Activated naive CD8-positive, alpha-beta T cell (primary cell): Measurements from ENCODE around the gene CEL.
"Not testable (repeated sequence)": the region's sequence is repeated elsewhere in the genome, so short reads cannot be mapped to it uniquely, and the experiment has no call there.

Experiments
- H3K27ac Mint-ChIP-seq: one replicate; pipeline ENCODE4 v1.8.0; 2021; ENCODE audit warnings: mixed read lengths
- H3K27me3 Mint-ChIP-seq: one replicate; pipeline ENCODE4 v1.8.0; 2021; ENCODE audit warnings: mixed read lengths
- H3K36me3 Mint-ChIP-seq: one replicate; pipeline ENCODE4 v1.8.0; 2021; ENCODE audit warnings: mixed read lengths
- H3K4me1 Mint-ChIP-seq: one replicate; pipeline ENCODE4 v1.8.0; 2021; ENCODE audit warnings: low read depth, mixed read lengths
- H3K4me3 Mint-ChIP-seq: one replicate; pipeline ENCODE4 v1.8.0; 2021; ENCODE audit warnings: mild to moderate bottlenecking, mixed read lengths
- H3K9me3 Mint-ChIP-seq: one replicate; pipeline ENCODE4 v1.8.0; 2021; ENCODE audit warnings: low read depth, mixed read lengths

The CEL gene

GRCh38 chr9:133055788-133056420, 5.9 kb upstream of the CEL start:
- no peak overlapping the region for H3K4me3 Mint-ChIP-seq
- H3K36me3 Mint-ChIP-seq: no peaks in the 10 kb centered on the region
- no peaks in the 10 kb centered on the region for H3K27me3 Mint-ChIP-seq
- H3K9me3 Mint-ChIP-seq: no peaks in the 10 kb centered on the region
- peaks cover 36% of the 10 kb centered on the region for H3K4me1 Mint-ChIP-seq
- no peak overlapping the region for H3K27ac Mint-ChIP-seq

DNA sequence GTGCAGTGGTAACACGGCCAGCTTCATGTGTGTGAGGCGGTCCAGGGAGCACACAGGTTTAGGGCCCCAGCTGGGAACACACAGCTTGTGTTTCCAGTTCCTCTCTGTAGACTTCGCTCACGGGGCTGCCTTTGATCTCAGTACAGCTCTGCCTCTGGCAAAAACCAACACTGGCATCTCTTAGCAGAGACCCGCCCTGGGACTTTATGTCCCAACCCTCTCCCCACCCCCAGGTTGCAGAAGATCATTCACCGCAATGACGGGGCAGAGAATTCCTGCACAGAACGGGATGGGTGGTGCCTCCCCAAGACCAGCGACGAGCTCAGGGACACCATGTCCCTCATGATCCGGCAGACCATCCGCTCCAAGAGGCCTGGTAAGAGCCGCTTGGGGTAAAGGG, 5.2 kb upstream of the CEL start:
- Mint-ChIP-seq H3K9me3 (no peaks in the 10 kb centered on the region), H3K4me3 (peak overlapping the region; percentile 32), H3K27me3 (no peaks in the 10 kb centered on the region), H3K27ac (no peak overlapping the region), H3K4me1 (peaks cover 38% of the 10 kb centered on the region), H3K36me3 (no peaks in the 10 kb centered on the region)

DNA sequence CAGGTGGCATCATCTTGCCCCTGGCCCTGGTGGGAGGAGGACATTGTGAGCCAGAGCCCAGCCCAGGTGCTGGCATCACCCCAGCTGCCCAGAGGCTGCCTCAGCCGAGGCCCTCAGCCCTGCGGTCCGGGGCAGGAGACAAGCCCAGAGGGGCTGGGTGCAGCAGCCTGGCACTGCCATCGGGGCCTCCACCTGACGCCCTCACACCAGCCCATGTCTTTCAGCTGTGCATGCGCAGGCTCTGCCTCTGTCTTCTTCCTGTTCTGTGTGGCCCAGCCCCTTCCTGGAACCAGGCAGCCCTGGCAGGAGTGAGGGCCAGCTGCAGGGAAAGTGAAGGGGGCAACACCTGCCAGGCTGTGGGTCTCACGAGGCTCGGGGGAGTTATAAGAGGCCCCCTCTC, 4.8 kb upstream of the CEL start:
- Mint-ChIP-seq H3K4me1 (peaks cover 38% of the 10 kb centered on the region), H3K36me3 (no peaks in the 10 kb centered on the region), H3K27ac (no peak overlapping the region), H3K9me3 (no peaks in the 10 kb centered on the region), H3K27me3 (no peaks in the 10 kb centered on the region), H3K4me3 (no peak overlapping the region)

- no peak overlapping the region for H3K4me3 Mint-ChIP-seq
- H3K4me1 Mint-ChIP-seq: peaks cover 38% of the 10 kb centered on the region
- no peaks in the 10 kb centered on the region for H3K27me3 Mint-ChIP-seq
- no peaks in the 10 kb centered on the region for H3K9me3 Mint-ChIP-seq
- H3K27ac Mint-ChIP-seq: peak overlapping the region; percentile 58
- no peaks in the 10 kb centered on the region for H3K36me3 Mint-ChIP-seq
Observed at GRCh38 chr9:133057553-133057952, 4.2 kb upstream of the CEL start.

DNA sequence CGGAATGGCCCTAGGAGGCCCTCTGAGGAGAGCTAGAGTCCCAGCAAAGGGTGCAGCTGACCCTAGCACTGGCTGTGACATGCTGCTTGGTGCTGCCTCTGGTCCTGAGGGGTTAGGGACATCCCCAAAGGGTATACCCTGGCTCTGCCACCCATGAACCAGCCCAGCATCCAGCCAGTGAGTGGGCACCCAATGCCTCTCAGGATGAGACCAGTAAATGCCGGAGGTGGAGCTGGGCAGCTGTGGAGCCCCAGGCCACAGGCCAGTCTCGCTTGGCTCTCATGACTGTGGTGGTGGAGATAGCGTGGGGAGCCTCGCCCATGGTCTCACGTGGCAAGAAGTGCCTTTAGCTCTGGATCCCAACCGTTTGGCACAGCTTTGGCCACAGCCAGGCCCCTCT, 3.7 kb upstream of the CEL start:
- H3K27ac Mint-ChIP-seq: no peak overlapping the region
- H3K36me3 Mint-ChIP-seq: no peaks in the 10 kb centered on the region
- no peak overlapping the region for H3K4me3 Mint-ChIP-seq
- H3K9me3 Mint-ChIP-seq: no peaks in the 10 kb centered on the region
- H3K27me3 Mint-ChIP-seq: no peaks in the 10 kb centered on the region
- H3K4me1 Mint-ChIP-seq: peaks cover 38% of the 10 kb centered on the region

DNA sequence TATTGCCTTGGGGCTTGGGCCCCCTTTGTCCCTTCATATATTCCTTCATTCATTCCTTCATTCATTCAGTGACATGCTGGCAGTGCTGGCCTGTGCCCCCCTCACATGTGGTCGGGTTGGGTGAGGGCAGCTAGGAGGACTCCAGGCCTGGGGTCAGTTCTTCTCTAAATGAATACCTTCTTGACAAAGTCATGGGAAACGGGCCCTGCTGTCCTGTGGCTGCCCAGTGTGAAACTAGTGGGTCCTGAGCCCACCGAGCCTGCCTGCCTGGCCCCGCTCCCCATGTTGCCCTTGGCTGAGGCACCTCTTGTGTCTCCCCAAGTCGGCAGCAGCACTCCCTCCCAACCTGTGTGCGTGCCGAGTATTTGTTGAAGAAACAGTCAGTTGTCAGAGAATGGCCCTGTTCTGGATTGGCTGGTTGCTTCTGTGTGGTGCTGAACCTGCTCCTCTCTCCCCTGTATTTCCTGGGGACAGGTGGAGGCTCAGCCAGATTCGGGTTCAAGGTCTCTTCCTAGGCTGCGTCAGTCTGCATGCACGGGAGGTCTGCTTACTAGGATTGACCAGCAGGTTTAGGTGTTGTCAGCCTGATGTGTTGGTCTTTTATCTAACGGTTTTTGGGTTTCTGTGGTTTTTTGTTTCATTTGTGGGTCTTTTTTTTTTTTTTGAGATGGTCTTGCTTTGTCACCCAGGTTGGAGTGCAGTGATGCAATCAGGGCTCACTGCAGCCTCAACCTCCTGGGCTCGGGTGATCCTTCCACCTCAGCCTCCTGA, 3.0 kb upstream of the CEL start:
- Mint-ChIP-seq H3K4me1 (peaks cover 38% of the 10 kb centered on the region), H3K36me3 (no peaks in the 10 kb centered on the region), H3K27ac (no peak overlapping the region), H3K4me3 (peak overlapping the region; percentile 23), H3K9me3 (no peaks in the 10 kb centered on the region), H3K27me3 (no peaks in the 10 kb centered on the region)

GRCh38 chr9:133059623-133060022, 2.2 kb upstream of the CEL start:
- Mint-ChIP-seq H3K27me3 (no peaks in the 10 kb centered on the region), H3K4me1 (peaks cover 38% of the 10 kb centered on the region), H3K9me3 (no peaks in the 10 kb centered on the region), H3K27ac (no peak overlapping the region), H3K36me3 (no peaks in the 10 kb centered on the region), H3K4me3 (no peak overlapping the region)

DNA sequence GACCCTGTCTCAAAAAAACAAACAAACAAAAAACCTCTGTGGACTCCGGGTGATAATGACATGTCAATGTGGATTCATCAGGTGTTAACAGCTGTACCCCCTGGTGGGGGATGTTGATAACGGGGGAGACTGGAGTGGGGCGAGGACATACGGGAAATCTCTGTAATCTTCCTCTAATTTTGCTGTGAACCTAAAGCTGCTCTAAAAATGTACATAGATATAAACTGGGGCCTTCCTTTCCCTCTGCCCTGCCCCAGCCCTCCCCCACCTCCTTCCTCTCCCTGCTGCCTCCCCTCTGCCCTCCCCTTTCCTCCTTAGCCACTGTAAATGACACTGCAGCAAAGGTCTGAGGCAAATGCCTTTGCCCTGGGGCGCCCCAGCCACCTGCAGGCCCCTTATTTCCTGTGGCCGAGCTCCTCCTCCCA, 1.4 kb upstream of the CEL start:
- H3K9me3 Mint-ChIP-seq: no peaks in the 10 kb centered on the region
- H3K4me3 Mint-ChIP-seq: peak overlapping the region; percentile 47
- peak overlapping the region; percentile 58 for H3K27ac Mint-ChIP-seq
- no peaks in the 10 kb centered on the region for H3K27me3 Mint-ChIP-seq
- H3K36me3 Mint-ChIP-seq: no peaks in the 10 kb centered on the region
- peaks cover 38% of the 10 kb centered on the region for H3K4me1 Mint-ChIP-seq

DNA sequence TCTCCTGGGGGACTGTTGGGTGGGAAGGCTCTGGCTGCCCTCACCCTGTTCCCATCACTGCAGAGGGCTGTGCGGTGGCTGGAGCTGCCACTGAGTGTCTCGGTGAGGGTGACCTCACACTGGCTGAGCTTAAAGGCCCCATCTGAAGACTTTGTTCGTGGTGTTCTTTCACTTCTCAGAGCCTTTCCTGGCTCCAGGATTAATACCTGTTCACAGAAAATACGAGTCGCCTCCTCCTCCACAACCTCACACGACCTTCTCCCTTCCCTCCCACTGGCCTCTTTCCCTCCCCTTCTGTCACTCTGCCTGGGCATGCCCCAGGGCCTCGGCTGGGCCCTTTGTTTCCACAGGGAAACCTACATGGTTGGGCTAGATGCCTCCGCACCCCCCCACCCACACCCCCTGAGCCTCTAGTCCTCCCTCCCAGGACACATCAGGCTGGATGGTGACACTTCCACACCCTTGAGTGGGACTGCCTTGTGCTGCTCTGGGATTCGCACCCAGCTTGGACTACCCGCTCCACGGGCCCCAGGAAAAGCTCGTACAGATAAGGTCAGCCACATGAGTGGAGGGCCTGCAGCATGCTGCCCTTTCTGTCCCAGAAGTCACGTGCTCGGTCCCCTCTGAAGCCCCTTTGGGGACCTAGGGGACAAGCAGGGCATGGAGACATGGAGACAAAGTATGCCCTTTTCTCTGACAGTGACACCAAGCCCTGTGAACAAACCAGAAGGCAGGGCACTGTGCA, 590 bp upstream of the CEL start:
- H3K4me3 Mint-ChIP-seq, H3K36me3 Mint-ChIP-seq, H3K27me3 Mint-ChIP-seq, H3K9me3 Mint-ChIP-seq: not testable (repeated sequence)
- Mint-ChIP-seq H3K4me1 (peaks cover 36% of the 10 kb centered on the region), H3K27ac (peak overlapping the region; percentile 54)

DNA sequence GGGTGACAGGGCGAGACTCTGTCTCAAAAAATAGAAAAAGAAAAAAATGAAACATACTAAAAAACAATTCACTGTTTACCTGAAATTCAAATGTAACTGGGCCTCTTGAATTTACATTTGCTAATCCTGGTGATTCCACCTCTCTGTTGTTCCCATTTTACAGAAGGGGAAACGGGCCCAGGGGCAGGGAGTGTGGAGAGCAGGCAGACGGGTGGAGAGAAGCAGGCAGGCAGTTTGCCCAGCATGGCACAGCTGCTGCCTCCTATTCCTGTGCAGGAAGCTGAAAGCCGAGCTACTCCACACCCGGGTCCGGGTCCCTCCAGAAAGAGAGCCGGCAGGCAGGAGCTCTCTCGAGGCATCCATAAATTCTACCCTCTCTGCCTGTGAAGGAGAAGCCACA, 788 bp downstream of the CEL start:
- H3K27ac Mint-ChIP-seq, H3K9me3 Mint-ChIP-seq, H3K27me3 Mint-ChIP-seq, H3K36me3 Mint-ChIP-seq, H3K4me3 Mint-ChIP-seq: not testable (repeated sequence)
- peaks cover 29% of the 10 kb centered on the region for H3K4me1 Mint-ChIP-seq

DNA sequence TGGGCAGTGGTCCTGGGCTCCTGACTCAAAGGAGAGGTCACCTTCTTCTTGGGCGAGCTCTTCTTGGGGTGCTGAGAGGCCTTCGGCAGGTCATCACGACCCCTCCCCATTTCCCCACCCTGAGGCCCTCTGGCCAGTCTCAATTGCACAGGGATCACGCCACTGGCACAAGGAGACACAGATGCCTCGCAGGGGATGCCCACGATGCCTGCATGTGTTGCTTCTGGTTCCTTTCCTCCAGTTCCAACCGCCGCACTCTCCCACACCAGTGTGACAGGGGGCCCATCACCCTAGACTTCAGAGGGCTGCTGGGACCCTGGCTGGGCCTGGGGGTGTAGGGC, 1.3 kb downstream of the CEL start:
- no peak overlapping the region for H3K4me3 Mint-ChIP-seq
- H3K27ac Mint-ChIP-seq: no peak overlapping the region
- no peaks in the 10 kb centered on the region for H3K36me3 Mint-ChIP-seq
- peaks cover 25% of the 10 kb centered on the region for H3K4me1 Mint-ChIP-seq
- H3K9me3 Mint-ChIP-seq: no peaks in the 10 kb centered on the region
- H3K27me3 Mint-ChIP-seq: no peaks in the 10 kb centered on the region

GRCh38 chr9:133063500-133064231, 1.9 kb downstream of the CEL start:
- Mint-ChIP-seq H3K27me3 (no peaks in the 10 kb centered on the region), H3K4me1 (peaks cover 20% of the 10 kb centered on the region), H3K36me3 (no peaks in the 10 kb centered on the region), H3K9me3 (no peaks in the 10 kb centered on the region), H3K4me3 (no peak overlapping the region), H3K27ac (no peak overlapping the region)

GRCh38 chr9:133064241-133065069, 2.7 kb downstream of the CEL start:
- no peak overlapping the region for H3K27ac Mint-ChIP-seq
- H3K27me3 Mint-ChIP-seq: no peaks in the 10 kb centered on the region
- H3K4me1 Mint-ChIP-seq: peaks cover 13% of the 10 kb centered on the region
- H3K9me3 Mint-ChIP-seq: no peaks in the 10 kb centered on the region
- H3K4me3 Mint-ChIP-seq: no peak overlapping the region
- H3K36me3 Mint-ChIP-seq: no peaks in the 10 kb centered on the region

DNA sequence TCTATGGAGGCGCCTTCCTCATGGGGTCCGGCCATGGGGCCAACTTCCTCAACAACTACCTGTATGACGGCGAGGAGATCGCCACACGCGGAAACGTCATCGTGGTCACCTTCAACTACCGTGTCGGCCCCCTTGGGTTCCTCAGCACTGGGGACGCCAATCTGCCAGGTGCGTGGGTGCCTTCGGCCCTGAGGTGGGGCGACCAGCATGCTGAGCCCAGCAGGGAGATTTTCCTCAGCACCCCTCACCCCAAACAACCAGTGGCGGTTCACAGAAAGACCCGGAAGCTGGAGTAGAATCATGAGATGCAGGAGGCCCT, 3.2 kb downstream of the CEL start:
- no peak overlapping the region for H3K4me3 Mint-ChIP-seq
- no peaks in the 10 kb centered on the region for H3K36me3 Mint-ChIP-seq
- no peak overlapping the region for H3K27ac Mint-ChIP-seq
- H3K27me3 Mint-ChIP-seq: no peaks in the 10 kb centered on the region
- no peaks in the 10 kb centered on the region for H3K9me3 Mint-ChIP-seq
- H3K4me1 Mint-ChIP-seq: peaks cover 7% of the 10 kb centered on the region
